ENCODE results near the gene PITPNB.

PITPNB gene

DNA sequence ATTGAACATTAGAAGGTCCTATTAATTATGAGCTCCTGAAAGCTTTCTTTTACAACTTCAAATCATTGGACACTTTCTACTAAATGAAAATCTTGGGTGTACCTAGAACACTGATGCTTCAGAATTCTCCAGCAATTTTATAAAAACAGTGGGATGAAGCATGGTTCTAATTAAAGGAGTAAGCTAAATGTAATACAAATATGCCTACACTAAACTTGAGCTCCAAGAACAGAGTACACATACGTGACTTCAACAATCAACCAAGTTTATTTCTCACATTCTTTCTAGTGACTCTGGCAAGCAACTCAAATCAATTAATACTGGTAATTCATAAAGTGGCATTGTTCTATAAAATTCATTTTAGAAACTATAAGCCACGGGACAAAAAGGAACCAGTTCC, 55.5 kb downstream of the PITPNB start:
- H3K27ac ChIP-seq (ENCODE audit: low read depth in 2 of 2, low read length in 2 of 2): no peak overlapping the region
- H3K9me3 ChIP-seq (ENCODE audit: control insufficient read depth in 2 of 2, low read length in 2 of 2): no peaks in the 10 kb centered on the region
- H3K4me3 ChIP-seq (ENCODE audit: low read length in 2 of 2): no peak overlapping the region
- H3K4me1 ChIP-seq (ENCODE audit: control insufficient read depth in 2 of 2, insufficient read depth in 2 of 2, low read length in 2 of 2): peaks cover 11 to 15% of the 10 kb centered on the region in 2 donors
- H3K9ac ChIP-seq (ENCODE audit: low read depth in 1 of 2, low read length in 2 of 2): no peak overlapping the region
- H3K27me3 ChIP-seq (ENCODE audit: control insufficient read depth in 2 of 2, insufficient read depth in 2 of 2, low read length in 2 of 2): no peaks in the 10 kb centered on the region
- H3K36me3 ChIP-seq (ENCODE audit: control insufficient read depth in 2 of 2, insufficient read depth in 2 of 2, low read length in 2 of 2): peaks cover 0 to 10% of the 10 kb centered on the region in 2 donors

DNA sequence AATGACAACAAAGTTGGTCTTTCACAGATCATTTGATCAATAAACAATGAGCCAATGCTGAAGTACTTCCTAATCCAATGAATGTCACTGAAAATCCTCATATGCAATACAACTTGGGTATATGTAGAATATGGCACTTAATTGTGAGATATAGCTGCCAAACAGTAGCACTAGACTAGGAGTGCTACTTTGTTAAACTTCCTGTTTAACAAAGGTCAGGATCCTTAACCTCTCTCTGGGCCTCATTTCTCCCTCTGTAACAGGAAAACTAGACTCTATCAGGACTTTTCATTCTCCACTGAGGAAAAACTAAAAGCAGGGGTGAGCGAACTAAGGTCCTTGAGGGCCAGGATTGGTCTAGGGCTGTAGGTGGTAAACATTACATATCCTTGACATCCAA, 56.1 kb downstream of the PITPNB start:
- Histone ChIP-seq H3K27ac (ENCODE audit: low read depth in 2 of 2, low read length in 2 of 2) (peak overlapping the region in 1 of 2 donors; percentile 12), H3K4me1 (ENCODE audit: control insufficient read depth in 2 of 2, insufficient read depth in 2 of 2, low read length in 2 of 2) (peaks cover 6 to 12% of the 10 kb centered on the region in 2 donors), H3K36me3 (ENCODE audit: control insufficient read depth in 2 of 2, insufficient read depth in 2 of 2, low read length in 2 of 2) (peaks cover 0 to 13% of the 10 kb centered on the region in 2 donors)

DNA sequence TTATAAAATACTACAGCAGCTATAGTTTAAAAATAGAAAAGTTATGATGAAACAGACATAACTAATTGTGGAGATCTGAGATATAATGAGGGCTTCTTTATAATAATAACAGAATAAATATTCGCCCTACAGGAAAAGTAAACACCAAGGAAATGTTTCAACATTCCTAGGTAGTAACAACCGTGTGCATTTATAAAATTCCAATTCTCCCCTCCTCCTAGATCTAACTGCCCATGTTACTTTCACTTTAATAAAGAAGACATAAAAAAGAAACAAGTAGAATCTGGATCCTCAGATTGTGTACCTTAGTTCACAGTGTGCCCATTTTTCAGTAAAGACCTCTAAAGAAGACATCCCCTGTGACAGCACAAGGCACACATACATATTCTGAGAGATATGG, 59.7 kb downstream of the PITPNB start:
- H3K36me3 ChIP-seq (ENCODE audit: control insufficient read depth in 2 of 2, insufficient read depth in 2 of 2, low read length in 2 of 2): peaks cover 20 to 47% of the 10 kb centered on the region in 2 donors
- no peaks in the 10 kb centered on the region for H3K9me3 ChIP-seq (ENCODE audit: control insufficient read depth in 2 of 2, low read length in 2 of 2)
- H3K4me1 ChIP-seq (ENCODE audit: control insufficient read depth in 2 of 2, insufficient read depth in 2 of 2, low read length in 2 of 2): peaks cover 0 to 3% of the 10 kb centered on the region in 2 donors
- no peaks in the 10 kb centered on the region for H3K27me3 ChIP-seq (ENCODE audit: control insufficient read depth in 2 of 2, insufficient read depth in 2 of 2, low read length in 2 of 2)
- H3K9ac ChIP-seq (ENCODE audit: low read depth in 1 of 2, low read length in 2 of 2): no peak overlapping the region
- H3K27ac ChIP-seq (ENCODE audit: low read depth in 2 of 2, low read length in 2 of 2): peak overlapping the region; percentile 6 to 24
- H3K4me3 ChIP-seq (ENCODE audit: low read length in 2 of 2): no peak overlapping the region

More for the DNA sequence above, 56.1 kb downstream of the PITPNB start:
- Histone ChIP-seq H3K27me3 (ENCODE audit: control insufficient read depth in 2 of 2, insufficient read depth in 2 of 2, low read length in 2 of 2) (no peaks in the 10 kb centered on the region), H3K9me3 (ENCODE audit: control insufficient read depth in 2 of 2, low read length in 2 of 2) (no peaks in the 10 kb centered on the region), H3K9ac (ENCODE audit: low read depth in 1 of 2, low read length in 2 of 2) (no peak overlapping the region), H3K4me3 (ENCODE audit: low read length in 2 of 2) (no peak overlapping the region)

DNA sequence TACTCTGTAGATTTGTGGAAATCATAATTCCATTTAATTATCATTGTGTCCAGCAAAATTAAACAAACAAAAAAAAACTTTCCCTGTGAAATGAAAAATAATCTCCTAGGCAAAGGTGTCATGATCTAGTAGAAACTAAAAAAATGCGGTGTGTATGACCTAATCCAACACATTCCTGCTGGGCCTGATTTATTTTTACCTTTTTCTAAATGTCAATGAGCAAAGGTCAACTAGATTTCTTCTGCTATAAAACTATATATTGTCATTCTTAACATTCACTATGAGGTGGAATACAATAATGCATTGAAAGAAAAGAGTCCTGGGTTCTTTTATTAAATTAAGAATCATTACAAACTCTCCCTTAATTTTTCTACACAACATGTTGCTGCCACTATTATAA, 60.4 kb downstream of the PITPNB start:
- H3K36me3 ChIP-seq (ENCODE audit: control insufficient read depth in 2 of 2, insufficient read depth in 2 of 2, low read length in 2 of 2): peaks cover 25 to 48% of the 10 kb centered on the region in 2 donors
- H3K27me3 ChIP-seq (ENCODE audit: control insufficient read depth in 2 of 2, insufficient read depth in 2 of 2, low read length in 2 of 2): no peaks in the 10 kb centered on the region
- no peaks in the 10 kb centered on the region for H3K9me3 ChIP-seq (ENCODE audit: control insufficient read depth in 2 of 2, low read length in 2 of 2)
- no peak overlapping the region for H3K9ac ChIP-seq (ENCODE audit: low read depth in 1 of 2, low read length in 2 of 2)
- no peak overlapping the region for H3K4me3 ChIP-seq (ENCODE audit: low read length in 2 of 2)
- no peak overlapping the region for H3K27ac ChIP-seq (ENCODE audit: low read depth in 2 of 2, low read length in 2 of 2)
- H3K4me1 ChIP-seq (ENCODE audit: control insufficient read depth in 2 of 2, insufficient read depth in 2 of 2, low read length in 2 of 2): peaks cover 0 to 3% of the 10 kb centered on the region in 2 donors

DNA sequence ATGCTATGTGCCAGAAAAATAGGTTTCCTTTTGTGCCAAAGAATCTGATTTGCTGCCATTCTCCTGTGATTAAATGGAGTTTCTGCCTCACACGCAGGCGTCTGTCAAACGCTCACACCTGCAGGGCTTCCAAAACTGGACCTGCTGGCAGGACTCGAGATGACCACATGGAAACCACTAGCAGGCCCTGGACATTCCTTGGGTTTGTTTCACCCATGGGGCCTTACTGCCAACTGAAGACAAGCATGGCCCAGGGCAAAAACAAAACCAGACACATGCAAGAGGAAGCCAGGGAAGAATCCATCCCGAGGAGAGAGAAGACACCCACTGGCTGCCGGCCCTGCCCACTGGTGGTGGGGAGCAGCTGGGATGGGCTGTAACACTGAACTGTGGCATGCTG, 61.6 kb downstream of the PITPNB start:
- Histone ChIP-seq H3K27me3 (ENCODE audit: control insufficient read depth in 2 of 2, insufficient read depth in 2 of 2, low read length in 2 of 2) (no peaks in the 10 kb centered on the region), H3K36me3 (ENCODE audit: control insufficient read depth in 2 of 2, insufficient read depth in 2 of 2, low read length in 2 of 2) (peaks cover 32 to 56% of the 10 kb centered on the region in 2 donors), H3K4me3 (ENCODE audit: low read length in 2 of 2) (no peak overlapping the region), H3K9me3 (ENCODE audit: control insufficient read depth in 2 of 2, low read length in 2 of 2) (no peaks in the 10 kb centered on the region), H3K4me1 (ENCODE audit: control insufficient read depth in 2 of 2, insufficient read depth in 2 of 2, low read length in 2 of 2) (peaks cover 0 to 3% of the 10 kb centered on the region in 2 donors), H3K27ac (ENCODE audit: low read depth in 2 of 2, low read length in 2 of 2) (no peak overlapping the region), H3K9ac (ENCODE audit: low read depth in 1 of 2, low read length in 2 of 2) (no peak overlapping the region)

DNA sequence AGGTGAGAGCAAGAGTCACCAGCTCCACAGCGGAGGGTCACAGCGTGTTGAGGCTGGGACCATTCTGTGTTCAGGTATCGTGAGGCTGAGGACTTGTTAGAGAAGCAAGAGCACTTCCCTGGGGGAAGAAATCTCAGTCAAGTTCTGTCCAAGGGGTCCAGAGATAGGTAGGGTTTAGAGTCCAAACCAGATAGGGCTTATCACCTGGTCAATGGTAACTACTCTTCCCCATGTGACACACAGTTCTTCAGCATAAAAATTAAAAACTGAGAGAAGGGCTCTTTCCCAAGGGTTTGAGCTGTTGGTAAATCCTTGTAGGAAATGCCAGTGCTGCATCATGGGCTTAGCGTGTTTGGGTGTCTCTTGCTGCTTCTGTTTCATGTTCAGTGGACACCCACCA, 62.7 kb downstream of the PITPNB start:
- Histone ChIP-seq H3K9me3 (ENCODE audit: control insufficient read depth in 2 of 2, low read length in 2 of 2) (no peaks in the 10 kb centered on the region), H3K36me3 (ENCODE audit: control insufficient read depth in 2 of 2, insufficient read depth in 2 of 2, low read length in 2 of 2) (peaks cover 39 to 61% of the 10 kb centered on the region in 2 donors), H3K9ac (ENCODE audit: low read depth in 1 of 2, low read length in 2 of 2) (no peak overlapping the region), H3K4me3 (ENCODE audit: low read length in 2 of 2) (no peak overlapping the region), H3K4me1 (ENCODE audit: control insufficient read depth in 2 of 2, insufficient read depth in 2 of 2, low read length in 2 of 2) (peaks cover 0 to 3% of the 10 kb centered on the region in 2 donors), H3K27ac (ENCODE audit: low read depth in 2 of 2, low read length in 2 of 2) (no peak overlapping the region), H3K27me3 (ENCODE audit: control insufficient read depth in 2 of 2, insufficient read depth in 2 of 2, low read length in 2 of 2) (no peaks in the 10 kb centered on the region)

DNA sequence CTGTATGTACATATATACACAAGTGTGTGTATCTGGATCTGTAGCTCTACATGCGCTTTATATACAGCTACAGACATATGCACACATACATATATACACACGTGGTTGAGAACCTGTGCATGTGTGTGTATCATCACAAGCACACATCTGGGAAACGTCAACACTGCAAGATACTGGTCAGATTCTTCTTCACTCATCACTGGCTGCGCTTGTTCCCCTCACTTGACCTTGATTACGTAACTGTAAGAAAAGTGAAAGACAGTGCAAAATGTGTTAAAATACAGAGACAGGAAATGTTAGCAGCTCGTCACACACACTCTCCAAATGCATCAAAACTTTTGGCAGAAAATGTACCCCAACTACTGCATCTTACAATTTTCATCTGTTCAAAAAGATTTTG, 65.6 kb downstream of the PITPNB start:
- Histone ChIP-seq H3K36me3 (ENCODE audit: control insufficient read depth in 2 of 2, insufficient read depth in 2 of 2, low read length in 2 of 2) (peaks cover 50 to 72% of the 10 kb centered on the region in 2 donors), H3K27ac (ENCODE audit: low read depth in 2 of 2, low read length in 2 of 2) (no peak overlapping the region), H3K4me1 (ENCODE audit: control insufficient read depth in 2 of 2, insufficient read depth in 2 of 2, low read length in 2 of 2) (peaks cover 0 to 5% of the 10 kb centered on the region in 2 donors), H3K27me3 (ENCODE audit: control insufficient read depth in 2 of 2, insufficient read depth in 2 of 2, low read length in 2 of 2) (no peaks in the 10 kb centered on the region), H3K4me3 (ENCODE audit: low read length in 2 of 2) (no peak overlapping the region), H3K9me3 (ENCODE audit: control insufficient read depth in 2 of 2, low read length in 2 of 2) (no peaks in the 10 kb centered on the region), H3K9ac (ENCODE audit: low read depth in 1 of 2, low read length in 2 of 2) (no peak overlapping the region)

DNA sequence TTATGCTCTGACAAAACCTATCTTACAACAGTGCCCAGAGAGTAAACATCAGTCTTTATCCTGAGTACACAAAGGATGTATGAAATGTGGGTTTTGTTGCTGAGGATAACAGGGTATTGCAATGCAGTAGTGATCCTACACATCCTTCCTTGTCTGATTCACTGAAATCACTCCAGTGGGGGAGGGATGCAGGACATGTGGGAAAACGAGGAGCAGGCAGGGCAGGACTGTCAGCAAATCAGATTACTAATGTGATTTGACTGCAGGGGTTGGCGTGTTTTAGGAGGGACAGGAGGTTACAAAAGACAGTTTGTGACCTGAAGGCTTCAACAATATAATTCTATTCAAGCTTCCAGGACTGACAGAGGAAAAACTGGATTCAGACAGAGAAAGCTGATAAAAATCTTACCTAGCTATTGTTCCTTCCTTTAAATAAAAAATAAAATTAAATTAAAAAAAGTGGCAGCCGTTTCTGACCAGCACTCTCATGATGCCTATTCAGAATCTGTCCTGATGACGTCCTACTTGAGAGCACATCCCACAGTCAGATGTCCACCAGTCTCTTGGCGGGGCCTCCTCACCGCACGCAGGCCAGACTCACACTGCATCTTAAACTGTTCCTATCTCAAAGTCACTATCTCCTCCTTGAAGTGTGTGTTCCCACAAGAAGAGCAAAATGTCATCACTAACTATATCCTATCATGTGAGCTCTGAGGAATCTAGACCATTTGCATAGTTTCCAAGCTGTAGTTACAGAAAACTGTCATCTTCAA, 66.9 kb downstream of the PITPNB start:
- Histone ChIP-seq H3K9me3 (ENCODE audit: control insufficient read depth in 2 of 2, low read length in 2 of 2) (no peaks in the 10 kb centered on the region), H3K36me3 (ENCODE audit: control insufficient read depth in 2 of 2, insufficient read depth in 2 of 2, low read length in 2 of 2) (peaks cover 46 to 67% of the 10 kb centered on the region in 2 donors), H3K4me3 (ENCODE audit: low read length in 2 of 2) (no peak overlapping the region), H3K4me1 (ENCODE audit: control insufficient read depth in 2 of 2, insufficient read depth in 2 of 2, low read length in 2 of 2) (peaks cover 0 to 5% of the 10 kb centered on the region in 2 donors), H3K27ac (ENCODE audit: low read depth in 2 of 2, low read length in 2 of 2) (no peak overlapping the region), H3K27me3 (ENCODE audit: control insufficient read depth in 2 of 2, insufficient read depth in 2 of 2, low read length in 2 of 2) (no peaks in the 10 kb centered on the region), H3K9ac (ENCODE audit: low read depth in 1 of 2, low read length in 2 of 2) (no peak overlapping the region)

DNA sequence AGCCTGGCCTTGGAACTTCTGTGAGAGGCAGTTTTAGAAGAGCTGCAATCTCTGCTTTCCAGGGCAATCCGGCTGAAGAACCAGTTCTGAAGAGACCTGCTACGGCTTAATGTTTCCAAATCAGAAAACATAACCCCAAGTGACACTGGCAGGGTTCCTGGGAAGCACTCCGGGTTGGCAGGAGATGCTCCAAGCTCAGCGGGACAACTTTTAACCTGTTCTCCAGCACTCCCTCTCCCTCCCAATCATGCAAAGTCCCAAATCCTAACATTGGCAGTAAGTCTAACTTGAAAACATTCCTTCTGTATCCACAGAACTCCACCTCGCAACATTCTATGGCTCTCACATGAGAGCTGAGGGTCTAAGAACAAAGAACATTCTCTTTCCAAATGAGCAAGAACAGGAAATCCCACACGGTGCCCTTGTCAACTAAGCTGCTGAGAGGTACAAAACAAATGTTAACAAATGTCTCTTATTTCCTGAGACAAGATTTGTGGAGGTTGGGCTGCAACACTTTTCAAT, 69.0 kb downstream of the PITPNB start:
- Histone ChIP-seq H3K4me1 (ENCODE audit: control insufficient read depth in 2 of 2, insufficient read depth in 2 of 2, low read length in 2 of 2) (peaks cover 0 to 5% of the 10 kb centered on the region in 2 donors), H3K36me3 (ENCODE audit: control insufficient read depth in 2 of 2, insufficient read depth in 2 of 2, low read length in 2 of 2) (peaks cover 31 to 55% of the 10 kb centered on the region in 2 donors), H3K27ac (ENCODE audit: low read depth in 2 of 2, low read length in 2 of 2) (no peak overlapping the region)

DNA sequence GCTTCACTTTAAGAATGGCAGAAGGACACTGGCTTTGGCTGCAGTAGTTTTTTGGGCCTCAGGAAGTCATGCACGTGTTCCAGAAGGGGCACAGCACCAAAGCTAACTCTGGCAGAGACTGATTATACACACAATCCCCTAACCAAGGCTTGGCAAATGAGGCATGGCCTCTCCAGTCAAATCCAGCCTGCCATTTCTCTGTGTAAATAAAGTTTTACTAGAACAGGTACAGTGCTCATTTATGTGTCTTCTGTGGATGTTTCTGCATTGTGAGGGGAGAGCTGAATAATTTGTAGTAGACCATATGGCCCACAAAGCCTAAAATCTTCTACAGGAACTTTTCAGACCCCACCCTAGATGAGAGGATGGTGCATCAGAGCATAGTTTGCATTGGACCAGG, 71.1 kb downstream of the PITPNB start:
- H3K9me3 ChIP-seq (ENCODE audit: control insufficient read depth in 2 of 2, low read length in 2 of 2): no peaks in the 10 kb centered on the region
- H3K4me3 ChIP-seq (ENCODE audit: low read length in 2 of 2): no peak overlapping the region
- H3K27me3 ChIP-seq (ENCODE audit: control insufficient read depth in 2 of 2, insufficient read depth in 2 of 2, low read length in 2 of 2): no peaks in the 10 kb centered on the region
- peaks cover 0 to 5% of the 10 kb centered on the region in 2 donors for H3K4me1 ChIP-seq (ENCODE audit: control insufficient read depth in 2 of 2, insufficient read depth in 2 of 2, low read length in 2 of 2)
- peaks cover 21 to 41% of the 10 kb centered on the region in 2 donors for H3K36me3 ChIP-seq (ENCODE audit: control insufficient read depth in 2 of 2, insufficient read depth in 2 of 2, low read length in 2 of 2)
- no peak overlapping the region for H3K9ac ChIP-seq (ENCODE audit: low read depth in 1 of 2, low read length in 2 of 2)
- no peak overlapping the region for H3K27ac ChIP-seq (ENCODE audit: low read depth in 2 of 2, low read length in 2 of 2)

More for the DNA sequence above, 69.0 kb downstream of the PITPNB start:
- H3K9me3 ChIP-seq (ENCODE audit: control insufficient read depth in 2 of 2, low read length in 2 of 2): no peaks in the 10 kb centered on the region
- H3K9ac ChIP-seq (ENCODE audit: low read depth in 1 of 2, low read length in 2 of 2): no peak overlapping the region
- H3K27me3 ChIP-seq (ENCODE audit: control insufficient read depth in 2 of 2, insufficient read depth in 2 of 2, low read length in 2 of 2): no peaks in the 10 kb centered on the region
- H3K4me3 ChIP-seq (ENCODE audit: low read length in 2 of 2): no peak overlapping the region
